Epithelial cell of esophagus (primary cell): Measurements from ENCODE around the gene WDPCP.
A peak's percentile ranks its signal among the peaks of the same experiment; 100 is the strongest.

Experiments
- DNase-seq: peaks from one replicate; pipeline ENCODE4 v3.0.0; 2010; ENCODE audit warnings: low read depth
- H3K4me3 ChIP-seq: 2 replicates; pipeline ENCODE4 v1.5.1; 2011; ENCODE audit warnings: mild to moderate bottlenecking, low read length, control low read depth
- CTCF ChIP-seq: IDR thresholded peaks from 2 replicates; pipeline ENCODE4 v1.5.1; 2011; ENCODE audit warnings: low read depth, mild to moderate bottlenecking, low read length, control low read depth, inconsistent platforms; ENCODE audit not compliant: insufficient read depth; ENCODE audit errors: missing control alignments

Gene WDPCP

GRCh38 chr2:63218800-63219526 lies 369.3 kb downstream of the WDPCP start:
- peak; percentile 30 for DNase-seq
- TF ChIP-seq CTCF = no peak
- no peak overlapping the region for H3K4me3 ChIP-seq

DNA sequence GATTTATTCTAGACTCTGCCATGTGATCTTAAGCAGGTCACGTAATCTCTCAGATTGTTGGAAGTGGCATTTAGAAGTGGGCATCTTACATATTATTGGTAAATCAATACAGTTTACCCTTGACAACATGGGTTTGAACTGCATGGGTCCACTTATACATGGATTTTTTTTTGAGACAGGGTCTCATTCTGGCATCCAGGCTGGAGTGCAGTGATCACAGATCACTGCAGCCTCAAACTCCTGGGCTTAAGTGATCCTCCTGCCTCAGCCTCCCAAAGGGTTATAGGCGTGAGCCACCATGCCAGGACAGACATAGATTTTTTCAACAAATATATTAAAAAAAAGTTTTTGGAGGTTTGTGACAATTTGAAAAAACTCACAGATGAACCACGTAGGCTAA lies 393.0 kb downstream of the WDPCP start:
- no peak for DNase-seq
- TF ChIP-seq CTCF = no peak
- no peak overlapping the region for H3K4me3 ChIP-seq

DNA sequence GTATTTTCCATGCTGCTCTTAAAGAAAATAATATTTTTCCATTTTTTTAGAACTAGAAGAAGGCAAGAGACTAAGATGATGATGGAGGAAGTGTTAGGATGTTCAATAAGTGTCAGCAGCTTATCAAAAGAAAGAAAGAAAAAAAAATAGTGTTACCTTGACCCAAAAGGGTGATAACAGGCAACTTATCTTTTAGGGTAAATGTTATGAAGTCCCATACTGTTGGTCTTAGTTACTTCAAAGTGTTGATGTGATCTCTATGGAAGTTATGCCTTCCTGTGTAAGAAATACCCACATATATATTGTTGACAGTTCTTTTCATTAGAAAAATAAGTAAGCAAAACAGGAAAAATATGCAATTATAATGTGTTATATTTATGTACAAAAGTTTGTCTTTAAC lies 394.1 kb downstream of the WDPCP start:
- no peak overlapping the region for H3K4me3 ChIP-seq
- no peak for DNase-seq
- TF ChIP-seq CTCF = no peak

DNA sequence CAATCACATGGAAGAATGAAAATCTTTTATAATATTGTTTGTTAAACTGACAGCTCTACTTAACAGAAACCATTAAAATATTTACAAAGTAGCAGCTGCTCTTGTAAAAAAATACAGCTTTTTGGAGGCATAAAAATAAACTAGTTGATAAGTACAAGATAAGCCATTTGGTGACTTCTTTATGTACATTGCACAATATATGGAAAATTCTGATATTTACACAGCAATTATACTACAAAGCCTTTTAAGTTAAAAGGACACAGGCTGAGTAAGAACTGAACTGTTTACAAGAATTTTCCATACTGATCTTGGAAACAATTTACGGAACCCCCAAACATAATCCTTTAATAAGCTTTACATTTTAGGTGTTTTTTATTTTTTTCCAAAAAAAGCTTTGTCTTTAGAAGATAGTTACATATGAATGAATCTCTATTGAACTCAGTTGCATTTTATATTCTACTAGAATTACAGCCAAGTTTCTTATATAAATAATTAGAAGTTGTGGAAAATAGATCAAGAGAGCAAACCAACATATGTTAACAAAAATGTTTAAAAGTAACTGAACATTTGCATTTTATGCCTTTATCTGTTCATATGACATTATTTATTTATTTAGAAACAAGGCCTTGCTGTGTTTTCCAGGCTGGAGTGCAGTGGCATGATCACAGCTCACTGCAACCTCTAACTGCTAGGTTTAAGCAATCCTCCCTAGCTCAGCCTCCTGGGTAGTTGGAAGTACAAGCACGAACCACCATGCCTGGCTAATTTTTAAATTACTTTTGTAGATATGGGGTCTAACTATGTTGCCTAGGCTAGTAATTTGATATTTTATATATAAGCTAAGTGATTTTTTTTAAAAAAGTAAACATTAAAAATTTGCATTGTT lies 395.1 kb downstream of the WDPCP start:
- no peak for TF ChIP-seq CTCF
- no peak overlapping the region for H3K4me3 ChIP-seq
- DNase-seq = no peak

GRCh38 chr2:63192169-63192888 lies 395.9 kb downstream of the WDPCP start:
- DNase-seq = peak; percentile 3
- no peak for TF ChIP-seq CTCF
- no peak overlapping the region for H3K4me3 ChIP-seq

GRCh38 chr2:63189026-63189425 lies 399.3 kb downstream of the WDPCP start:
- peak; percentile 70 for DNase-seq
- H3K4me3 ChIP-seq = no peak overlapping the region
- peak; percentile 98 for TF ChIP-seq CTCF
